Psoas muscle (tissue), 8 donors: ENCODE data around the gene OR2G6. TPM values are rescaled to one million over a fixed set of nuclear protein-coding genes. Genes with fewer than 3 reads are reported as not detected.
"Not testable (repeated sequence)": the region's sequence is repeated elsewhere in the genome, so short reads cannot be mapped to it uniquely, and the experiment has no call there.

ENCODE experiments used
- ATAC-seq, 4 donors: fragments of 200-7000 bp; cut with Tn5 transposase; one replicate each; pipeline ENCODE4 v1.9.1; 2020; ENCODE audit warnings: moderate library complexity in 3 of 4, mild to moderate bottlenecking in 2 of 4
- DNase-seq, 2 donors: peaks; one replicate each; pipeline ENCODE4 v3.0.0-alpha.2; 2020
- H3K27ac ChIP-seq: fragments of 200-600 bp; one replicate; pipeline ENCODE4 v1.8.0; 2022
- H3K27me3 ChIP-seq, 3 donors: fragments of 200-600 bp in 1 of 3; one replicate each; pipeline versions ENCODE4 v1.6.1 to v1.8.0; 2013 to 2022; ENCODE audit warnings: low read length in 2 of 3, mild to moderate bottlenecking in 2 of 3, moderate library complexity in 1 of 3; ENCODE audit not compliant: insufficient read depth in 3 of 3
- H3K36me3 ChIP-seq, 2 donors: fragments of 200-600 bp in 1 of 2; one replicate each; pipeline versions ENCODE4 v1.6.1 to v1.8.0; 2013 to 2022; ENCODE audit warnings: low read depth in 1 of 2, mild to moderate bottlenecking in 1 of 2, moderate library complexity in 1 of 2; ENCODE audit not compliant: insufficient read depth in 1 of 2
- H3K4me1 ChIP-seq: fragments of 200-600 bp; one replicate; pipeline ENCODE4 v1.8.0; 2022
- H3K4me3 ChIP-seq: fragments of 200-600 bp; one replicate; pipeline ENCODE4 v1.8.0; 2022; ENCODE audit warnings: mild to moderate bottlenecking
- H3K9me3 ChIP-seq: fragments of 200-600 bp; one replicate; pipeline ENCODE4 v1.8.0; 2022
- CTCF ChIP-seq: fragments of 200-600 bp; IDR thresholded peaks from one replicate; pipeline ENCODE4 v1.8.0; 2022; ENCODE audit warnings: antibody characterized with exemption
- WGBS, 3 donors: extraction: QIAGEN DNeasy Blood & Tissue Kit; methylation state at CpG; one replicate each; pipeline versions ENCODE4 v1.1.6 to v1.1.7; 2013; 5-methylcytosine and 5-hydroxymethylcytosine counted together
- intact Hi-C, 2 donors: fragments of 100-400 bp; cut with DNase I; formaldehyde crosslinking; loops; one replicate each; pipeline versions ENCODE4 v1.11.0 to v1.14.2; 2022
- polyA plus RNA-seq, 3 donors: library from polyadenylated mRNA; stranded (reverse); fragments of 200-250 nt; gene quantifications; one replicate each; pipeline ENCODE4 v1.2.3, GENCODE V29; 2013
- total RNA-seq, 4 donors: library from RNA; stranded (reverse); fragmentation: NEBNext Ultra II Directional in 2 of 4; extraction: Animal tissue kit (Norgen Biotek cat#: 25700) in 2 of 4; gene quantifications; one replicate each; pipeline versions ENCODE4 v1.2.1 to v1.2.4, GENCODE V29; 2021 to 2023
- donor health status: healthy with polysubstance abuse.
- donor health status: DM: no; HTN: no; CAD: no; lungs with moderate emphysema.
- donor health status: Bipolar disorder and iron deficiency.
- donor health status: healthy.
- donor health status: DM: yes; HTN: yes; CAD: no.
- donor health status: DM: no; HTN: no; CAD: no.
- donor health status: DM: no; HTN: no; CAD: no.
- donor health status: DM: yes; HTN: yes; CAD: no.

Gene OR2G6
- total and polyA plus RNA-seq, 7 donors, result not detected

- ATAC-seq, H3K27ac ChIP-seq, H3K9me3 ChIP-seq, H3K27me3 ChIP-seq, intact Hi-C loops, H3K36me3 ChIP-seq, H3K4me3 ChIP-seq, DNase-seq, H3K4me1 ChIP-seq: not testable (repeated sequence)
Measured at GRCh38 chr1:248510217-248510616, 2.3 kb downstream of the OR2G6 start.

DNA sequence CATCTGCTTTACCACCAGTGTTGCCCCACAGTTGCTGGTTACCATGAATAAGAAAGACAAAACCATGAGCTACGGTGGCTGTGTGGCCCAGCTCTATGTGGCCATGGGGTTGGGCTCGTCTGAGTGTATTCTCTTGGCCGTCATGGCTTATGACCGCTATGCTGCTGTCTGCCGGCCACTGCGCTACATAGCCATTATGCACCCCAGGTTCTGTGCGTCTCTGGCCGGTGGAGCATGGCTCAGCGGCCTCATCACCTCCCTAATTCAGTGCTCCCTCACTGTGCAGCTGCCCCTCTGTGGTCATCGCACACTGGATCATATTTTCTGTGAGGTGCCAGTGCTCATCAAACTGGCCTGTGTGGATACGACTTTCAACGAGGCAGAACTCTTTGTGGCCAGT, 14.0 kb downstream of the OR2G6 start:
- DNase-seq (peak in 1 of 2 donors; percentile 25), ATAC-seq (no peak)
- Histone ChIP-seq H3K9me3 (no peaks in the 10 kb centered on the region), H3K4me3 (no peak overlapping the region), H3K27ac (no peak overlapping the region), H3K27me3 (no peaks in the 10 kb centered on the region), H3K4me1 (no peaks in the 10 kb centered on the region), H3K36me3 (no peaks in the 10 kb centered on the region)
- no peak for TF ChIP-seq CTCF
- intact Hi-C loops, result no loop called here
- 82 to 88% (median 83%) methylated on average over 12 of the region's 12 CpGs for WGBS, 3 donors

DNA sequence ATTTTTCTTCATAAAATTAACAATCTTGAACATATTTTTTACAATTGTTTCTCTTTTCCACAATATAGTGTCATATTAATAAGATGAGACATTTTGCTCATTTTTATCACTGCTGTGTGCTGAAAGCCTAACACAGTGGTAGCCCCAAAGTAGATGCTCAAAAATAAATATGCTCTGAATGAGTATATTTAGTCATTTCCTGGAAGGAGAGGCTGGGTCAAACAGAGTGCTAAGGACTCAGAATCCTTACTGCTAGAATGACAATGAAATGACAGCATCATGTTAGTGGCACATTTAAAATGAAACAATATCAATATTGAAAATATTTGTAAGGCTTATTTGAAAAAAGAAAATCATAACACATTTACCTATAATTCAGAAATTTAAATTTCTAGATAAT, 29.6 kb downstream of the OR2G6 start:
- H3K4me3 ChIP-seq, intact Hi-C loops, DNase-seq, H3K36me3 ChIP-seq, H3K27me3 ChIP-seq, ATAC-seq, H3K27ac ChIP-seq, H3K4me1 ChIP-seq, H3K9me3 ChIP-seq: not testable (repeated sequence)

DNA sequence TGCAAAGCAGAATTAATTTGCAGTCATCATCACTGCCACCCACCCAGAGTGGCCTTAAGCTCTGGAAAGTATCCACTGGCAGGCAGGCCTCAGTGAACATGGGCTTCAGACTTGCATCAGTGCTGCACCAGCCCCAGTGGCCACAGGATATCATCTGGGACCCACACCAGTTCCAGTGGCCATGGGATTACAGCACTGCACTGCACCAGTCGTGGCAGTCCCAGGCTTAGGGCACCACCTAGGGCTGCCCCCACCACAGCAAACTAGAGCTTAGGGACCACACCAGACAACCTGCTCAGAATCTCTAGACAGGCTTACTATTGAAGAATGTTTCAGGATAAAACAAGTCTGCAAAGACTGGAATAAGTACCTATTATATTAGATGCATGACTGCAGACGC, 39.5 kb downstream of the OR2G6 start:
- H3K4me1 ChIP-seq, intact Hi-C loops, H3K36me3 ChIP-seq, H3K9me3 ChIP-seq, H3K27ac ChIP-seq, H3K27me3 ChIP-seq, H3K4me3 ChIP-seq, ATAC-seq, DNase-seq: not testable (repeated sequence)
- no CpG with 5 or more reads among the region's 2 CpGs for WGBS, 3 donors

GRCh38 chr1:248551027-248551426, 43.2 kb downstream of the OR2G6 start:
- H3K9me3 ChIP-seq, DNase-seq, H3K4me1 ChIP-seq, H3K4me3 ChIP-seq, H3K27me3 ChIP-seq, intact Hi-C loops, H3K27ac ChIP-seq, H3K36me3 ChIP-seq, ATAC-seq: not testable (repeated sequence)
- no CpG with 5 or more reads among the region's 6 CpGs for WGBS, 3 donors

- H3K27me3 ChIP-seq, H3K9me3 ChIP-seq, ATAC-seq, intact Hi-C loops, DNase-seq, H3K4me1 ChIP-seq, H3K4me3 ChIP-seq, H3K36me3 ChIP-seq, H3K27ac ChIP-seq: not testable (repeated sequence)
- WGBS, 3 donors, result 88 to 92% (median 89%) methylated on average over 2 to 3 of the region's 3 CpGs
Measured at GRCh38 chr1:248562672-248563071, 54.8 kb downstream of the OR2G6 start, which contains the start of gene OR2T29. TSS of gene OR2T29 (minus strand) at chr1:248562772. CDS start at chr1:248559491, 3,281 bp downstream.

DNA sequence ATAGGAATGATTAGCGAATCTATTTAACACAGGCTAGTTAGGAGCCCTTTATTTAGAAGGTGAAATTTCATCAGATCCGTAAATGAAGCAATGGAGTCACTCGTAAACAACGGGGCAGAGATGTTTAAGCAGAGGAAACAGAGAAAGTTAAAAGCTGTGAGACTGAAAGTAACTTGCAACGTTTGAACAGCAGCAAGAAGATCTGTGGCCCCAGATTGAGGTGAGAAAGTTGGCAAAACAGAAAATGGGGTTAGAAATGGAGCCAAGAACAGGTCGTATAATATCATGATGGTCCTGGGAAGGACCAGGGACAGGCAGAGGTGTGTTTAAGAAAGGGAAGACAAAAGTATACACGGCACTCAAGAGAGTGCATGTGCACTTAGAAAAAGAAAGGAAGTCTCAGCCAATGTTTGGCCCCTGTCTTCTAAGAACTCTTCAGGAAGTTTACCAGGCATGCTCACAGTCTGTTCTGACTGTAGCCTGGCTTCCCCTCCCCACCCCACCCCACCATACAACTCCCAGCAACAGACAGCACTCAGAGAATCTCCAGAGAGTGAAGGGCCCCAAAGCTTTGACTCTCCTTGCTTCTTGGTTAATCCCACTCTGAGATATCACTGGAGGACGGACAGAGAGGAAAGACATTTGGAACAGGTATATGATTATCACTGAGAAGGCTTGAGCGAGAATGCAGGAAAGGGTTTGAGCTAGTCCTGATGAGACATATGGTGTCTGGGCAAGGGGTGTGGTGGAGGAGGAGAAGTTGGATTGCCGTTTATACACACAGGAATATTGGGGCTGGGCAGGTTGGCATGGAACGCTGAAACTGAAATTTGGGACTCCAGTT, 57.9 kb downstream of the OR2G6 start:
- H3K4me1 ChIP-seq, intact Hi-C loops, H3K36me3 ChIP-seq, ATAC-seq, H3K4me3 ChIP-seq, H3K27ac ChIP-seq, H3K9me3 ChIP-seq, H3K27me3 ChIP-seq, DNase-seq: not testable (repeated sequence)
- 62 to 73% (median 66%) methylated on average over 8 to 11 of the region's 11 CpGs for WGBS, 3 donors

DNA sequence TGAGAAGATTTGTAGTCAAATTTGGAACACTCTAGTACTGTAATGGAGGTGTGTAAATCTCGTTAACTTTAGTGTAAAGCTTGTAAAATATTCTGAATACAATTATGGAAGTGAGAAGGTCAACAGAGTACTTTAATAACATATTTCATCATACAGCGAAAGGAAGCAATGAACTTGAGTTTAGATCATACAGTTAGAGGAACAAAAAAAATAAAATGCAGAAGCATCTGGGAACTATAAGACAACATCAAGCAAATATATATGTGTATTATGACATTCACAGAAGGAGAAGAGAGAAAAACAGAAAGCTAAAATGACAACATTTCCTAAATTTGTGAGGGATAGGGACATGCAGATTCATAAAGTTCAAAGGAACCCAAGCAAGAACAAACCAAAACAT, 61.2 kb downstream of the OR2G6 start:
- H3K27me3 ChIP-seq, H3K4me1 ChIP-seq, H3K36me3 ChIP-seq, H3K4me3 ChIP-seq, DNase-seq, ATAC-seq, intact Hi-C loops, H3K27ac ChIP-seq, H3K9me3 ChIP-seq: not testable (repeated sequence)
- 17 to 45% (median 17%) methylated on average over 2 of the region's 2 CpGs for WGBS, 3 donors

DNA sequence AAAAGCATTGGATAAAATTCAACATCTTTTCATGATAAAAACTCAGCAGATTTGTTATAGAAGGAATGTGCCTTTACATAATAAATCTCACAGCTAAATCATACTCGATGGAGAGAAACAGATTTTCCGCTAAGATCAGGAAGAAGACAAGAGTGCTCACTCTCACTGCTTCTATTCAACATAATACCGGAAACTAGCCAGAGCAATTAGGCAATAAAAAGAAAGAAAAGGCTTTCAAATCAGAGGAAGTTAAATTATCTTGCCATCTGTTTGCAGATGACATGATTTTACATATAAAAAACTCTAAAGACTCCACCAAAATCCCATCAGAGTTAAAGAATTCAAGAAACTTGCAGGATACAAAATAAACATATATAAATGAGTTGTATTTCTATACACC, 62.9 kb downstream of the OR2G6 start:
- H3K36me3 ChIP-seq, H3K4me3 ChIP-seq, H3K27ac ChIP-seq, H3K9me3 ChIP-seq, intact Hi-C loops, H3K27me3 ChIP-seq, ATAC-seq, DNase-seq, H3K4me1 ChIP-seq: not testable (repeated sequence)
- WGBS, 3 donors, result 71 to 80% (median 76%) methylated on average over 3 of the region's 3 CpGs

GRCh38 chr1:248572049-248572448, 64.2 kb downstream of the OR2G6 start:
- DNase-seq, H3K27me3 ChIP-seq, H3K36me3 ChIP-seq, ATAC-seq, H3K9me3 ChIP-seq, H3K4me3 ChIP-seq, H3K4me1 ChIP-seq, H3K27ac ChIP-seq, intact Hi-C loops: not testable (repeated sequence)
- no CpG with 5 or more reads among the region's 1 CpG for WGBS, 3 donors

- H3K9me3 ChIP-seq, H3K4me3 ChIP-seq, H3K27ac ChIP-seq, DNase-seq, ATAC-seq, H3K36me3 ChIP-seq, H3K27me3 ChIP-seq, intact Hi-C loops, H3K4me1 ChIP-seq: not testable (repeated sequence)
- 73 to 87% (median 79%) methylated on average over 2 to 6 of the region's 8 CpGs for WGBS, 3 donors
Measured at GRCh38 chr1:248573856-248574255, 66.0 kb downstream of the OR2G6 start.
